ENCODE results near the gene HMG20A. TPM values are rescaled to one million over a fixed set of nuclear protein-coding genes. Genes with fewer than 3 reads are reported as not detected.

HMG20A gene
- total and polyA plus RNA-seq, 7 donors = 9.7 to 38.3 (median 29.3) TPM

GRCh38 chr15:77514641-77515402 is 94.1 kb downstream of the HMG20A start:
- Histone ChIP-seq H3K4me1 (peaks cover 20% of the 10 kb centered on the region), H3K4me3 (no peak overlapping the region), H3K9me3 (no peaks in the 10 kb centered on the region), H3K27me3 (ENCODE audit: insufficient read depth in 3 of 3, low read length in 2 of 3) (no peaks in the 10 kb centered on the region), H3K27ac (no peak overlapping the region), H3K36me3 (ENCODE audit: insufficient read depth in 1 of 2, low read depth in 1 of 2) (no peaks in the 10 kb centered on the region)
- peak in 1 of 2 donors; percentile 28 for DNase-seq
- no peak for ATAC-seq
- intact Hi-C loops (cut with DNase I) = no loop called here
- 90 to 92% (median 91%) methylated on average over 11 of the region's 11 CpGs for WGBS, 3 donors
- TF ChIP-seq CTCF (IDR thresholded peaks at IDR 0.05) = no peak

- H3K4me3 ChIP-seq = no peak overlapping the region
- intact Hi-C loops (cut with DNase I) = no loop called here
- ATAC-seq = no peak
- 94 to 100% (median 99%) methylated on average over 2 of the region's 2 CpGs for WGBS, 3 donors
- H3K27ac ChIP-seq = no peak overlapping the region
- peak in 1 of 2 donors; percentile 15 for DNase-seq
- H3K4me1 ChIP-seq = peaks cover 14% of the 10 kb centered on the region
- H3K9me3 ChIP-seq = no peaks in the 10 kb centered on the region
- no peak for TF ChIP-seq CTCF (IDR thresholded peaks at IDR 0.05)
- H3K27me3 ChIP-seq (ENCODE audit: insufficient read depth in 3 of 3, low read length in 2 of 3) = no peaks in the 10 kb centered on the region
- H3K36me3 ChIP-seq (ENCODE audit: insufficient read depth in 1 of 2, low read depth in 1 of 2) = no peaks in the 10 kb centered on the region
Measured at GRCh38 chr15:77515613-77516012, 94.9 kb downstream of the HMG20A start.

GRCh38 chr15:77516076-77516475 is 95.4 kb downstream of the HMG20A start:
- WGBS, 3 donors = 42 to 54% (median 51%) methylated on average over 7 of the region's 7 CpGs
- peaks cover 10% of the 10 kb centered on the region for H3K4me1 ChIP-seq
- DNase-seq = no peak
- no peak overlapping the region for H3K27ac ChIP-seq
- intact Hi-C loops (cut with DNase I) = no loop called here
- ATAC-seq = no peak
- TF ChIP-seq CTCF (IDR thresholded peaks at IDR 0.05) = no peak
- H3K9me3 ChIP-seq = no peaks in the 10 kb centered on the region
- no peak overlapping the region for H3K4me3 ChIP-seq
- H3K36me3 ChIP-seq (ENCODE audit: insufficient read depth in 1 of 2, low read depth in 1 of 2) = no peaks in the 10 kb centered on the region
- no peaks in the 10 kb centered on the region for H3K27me3 ChIP-seq (ENCODE audit: insufficient read depth in 3 of 3, low read length in 2 of 3)

- TF ChIP-seq CTCF (IDR thresholded peaks at IDR 0.05) = no peak
Measured at GRCh38 chr15:77516786-77517185, 96.1 kb downstream of the HMG20A start.

More at GRCh38 chr15:77516786-77517185, 96.1 kb downstream of the HMG20A start:
- Histone ChIP-seq H3K36me3 (ENCODE audit: insufficient read depth in 1 of 2, low read depth in 1 of 2) (no peaks in the 10 kb centered on the region), H3K27ac (no peak overlapping the region), H3K4me3 (no peak overlapping the region), H3K4me1 (peaks cover 6% of the 10 kb centered on the region), H3K9me3 (no peaks in the 10 kb centered on the region), H3K27me3 (ENCODE audit: insufficient read depth in 3 of 3, low read length in 2 of 3) (no peaks in the 10 kb centered on the region)
- 93 to 97% (median 97%) methylated on average over 12 of the region's 12 CpGs for WGBS, 3 donors
- DNase-seq (peak in 1 of 2 donors; percentile 12), ATAC-seq (no peak)
- intact Hi-C loops (cut with DNase I) = no loop called here

Measured in psoas muscle (tissue), 8 donors.